ENCODE measurements around the gene C16orf54.
"Not testable (repeated sequence)": the region's sequence is repeated elsewhere in the genome, so short reads cannot be mapped to it uniquely, and the experiment has no call there.

C16orf54 gene

DNA sequence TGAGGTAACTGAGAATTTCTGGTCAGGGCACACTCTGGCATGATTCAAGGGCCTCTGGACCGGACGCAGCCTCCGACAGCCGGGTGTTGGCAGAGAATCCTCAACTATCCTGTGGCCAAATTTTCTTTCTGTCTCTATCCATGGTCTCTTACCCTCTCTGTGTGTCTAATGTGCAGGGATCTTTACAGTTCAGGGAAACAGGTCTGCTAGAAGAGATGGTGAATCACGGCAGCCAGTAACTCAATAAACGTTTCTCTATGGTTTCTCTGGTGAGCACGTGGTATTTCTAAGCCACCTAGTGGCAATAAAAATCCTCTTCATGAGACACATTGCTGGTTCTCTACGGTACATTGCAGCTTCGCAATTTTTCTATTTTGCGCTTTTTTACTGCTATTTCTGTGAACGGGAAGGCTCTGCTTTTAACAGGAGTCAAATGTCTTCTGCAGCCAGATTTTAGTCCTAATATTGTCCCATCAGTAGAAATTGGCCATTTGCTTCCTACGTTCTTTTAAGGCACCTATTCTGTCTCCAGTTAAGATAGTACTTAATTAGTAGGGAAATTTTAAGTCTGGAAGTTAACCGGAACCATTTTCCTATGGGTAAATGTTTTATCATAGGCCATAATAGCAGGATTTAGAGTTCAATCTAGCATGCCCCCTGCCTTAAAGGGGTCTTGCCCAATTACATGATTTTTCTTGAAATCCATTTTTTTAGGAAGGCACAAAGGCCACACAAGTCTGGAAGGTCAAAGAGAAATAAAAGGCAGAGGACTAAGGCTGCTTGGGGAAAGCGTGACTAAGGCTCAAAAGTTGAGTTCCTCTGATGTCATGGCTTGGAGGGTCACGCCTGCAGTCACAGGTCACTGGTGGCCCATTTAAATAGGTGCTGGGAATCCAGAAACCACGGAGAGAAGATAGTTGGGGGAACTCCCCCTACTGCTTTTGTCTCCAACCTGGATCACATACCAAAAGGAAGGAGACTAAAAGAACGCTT is 35.3 kb downstream of the C16orf54 start:
- FAIRE-seq, result no peak

DNA sequence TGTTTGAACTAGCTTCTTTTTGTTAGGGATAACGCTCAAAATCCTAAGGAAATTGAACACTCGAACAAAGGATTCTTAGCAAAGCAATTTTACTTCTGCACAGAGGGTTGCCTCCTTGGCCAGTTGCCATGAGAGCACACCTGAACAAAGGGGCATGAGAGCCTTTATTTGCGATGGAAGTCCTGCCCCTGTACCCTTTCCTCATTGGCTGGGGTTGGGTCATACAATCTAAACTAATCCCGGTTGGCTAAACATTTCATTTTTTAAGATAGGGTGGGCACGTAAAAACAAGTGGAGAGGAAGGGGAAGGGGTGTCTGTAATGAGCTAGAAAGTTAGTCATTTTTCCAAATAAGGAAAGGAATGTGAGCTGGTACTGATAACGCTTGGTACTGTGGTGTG is 36.1 kb downstream of the C16orf54 start:
- not testable (repeated sequence) for DNase-seq (ENCODE audit: insufficient read length, low spot score); FAIRE-seq

More for the DNA sequence above, 35.3 kb downstream of the C16orf54 start:
- peak; percentile 54 for DNase-seq (ENCODE audit: insufficient read length, low spot score)

DNA sequence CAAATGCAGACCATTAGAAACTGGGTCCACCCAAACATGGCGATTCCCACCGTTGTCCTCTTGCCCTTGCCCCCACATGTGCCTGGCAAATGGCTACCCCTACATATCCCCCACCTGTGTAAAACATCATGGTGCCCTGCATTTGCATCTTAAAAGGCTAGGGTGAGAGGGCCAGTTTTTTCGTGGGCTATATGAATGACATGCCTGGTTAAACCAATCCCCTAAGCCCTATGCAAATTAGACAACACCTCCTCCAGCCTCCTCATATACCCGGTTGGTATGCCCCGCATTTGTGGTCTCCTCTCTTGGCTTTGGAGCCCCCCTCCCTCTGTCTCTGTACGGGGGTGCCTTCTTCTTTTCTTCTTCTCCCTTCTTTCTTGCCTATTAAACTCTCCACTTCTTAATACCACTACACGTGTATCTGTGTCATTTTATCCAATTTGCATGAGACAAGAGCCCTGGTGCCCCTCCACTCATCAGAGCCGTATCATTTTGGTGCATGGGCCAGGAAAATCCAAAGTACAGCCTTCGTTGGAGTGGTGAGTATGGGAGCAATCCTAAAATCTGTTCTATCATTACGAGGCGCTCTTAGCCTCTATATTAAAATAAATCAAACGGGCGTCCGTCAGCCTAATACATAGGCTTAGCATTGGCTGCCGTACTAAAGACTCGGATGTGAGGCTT is 36.7 kb downstream of the C16orf54 start:
- no peak for DNase-seq (ENCODE audit: insufficient read length, low spot score)
- FAIRE-seq, result no peak

DNA sequence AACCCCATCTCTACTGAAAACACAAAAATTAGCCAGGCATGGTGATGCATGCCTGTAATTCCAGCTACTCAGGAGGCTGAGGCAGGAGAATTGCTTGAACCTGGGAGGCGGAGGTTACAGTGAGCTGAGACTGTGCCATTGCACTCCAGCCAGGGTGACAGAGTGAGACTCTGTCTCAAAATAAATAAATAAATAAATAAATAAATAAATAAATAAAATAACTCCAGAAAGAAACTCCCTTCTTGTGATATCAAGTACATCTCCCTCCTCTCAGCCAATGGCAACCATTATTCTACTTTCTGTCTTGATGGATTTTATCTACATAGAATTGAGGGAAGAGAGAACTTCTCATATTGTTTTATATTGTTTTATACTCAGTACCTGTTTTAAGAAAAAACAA is 38.6 kb downstream of the C16orf54 start:
- FAIRE-seq; DNase-seq (ENCODE audit: insufficient read length, low spot score): not testable (repeated sequence)

DNA sequence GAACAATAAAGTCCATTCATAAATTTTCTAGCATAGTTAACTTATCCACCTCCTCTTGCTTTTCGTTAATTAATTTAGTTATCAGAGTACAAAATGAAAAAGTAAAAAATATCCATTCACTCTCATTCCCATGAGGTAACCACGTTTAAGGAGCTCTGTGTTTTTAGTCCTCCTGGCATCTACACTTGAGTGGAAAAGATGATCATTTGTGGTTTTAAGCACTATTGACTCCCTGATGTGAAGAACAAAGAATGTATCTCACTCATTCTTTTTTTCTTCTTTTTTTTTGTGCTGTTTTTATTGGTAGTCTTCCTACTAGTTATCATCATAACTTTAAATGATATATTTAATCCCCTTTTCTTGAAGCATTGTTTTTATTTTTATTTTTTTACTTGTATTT is 40.8 kb downstream of the C16orf54 start:
- DNase-seq (ENCODE audit: insufficient read length, low spot score), result no peak
- no peak for FAIRE-seq

DNA sequence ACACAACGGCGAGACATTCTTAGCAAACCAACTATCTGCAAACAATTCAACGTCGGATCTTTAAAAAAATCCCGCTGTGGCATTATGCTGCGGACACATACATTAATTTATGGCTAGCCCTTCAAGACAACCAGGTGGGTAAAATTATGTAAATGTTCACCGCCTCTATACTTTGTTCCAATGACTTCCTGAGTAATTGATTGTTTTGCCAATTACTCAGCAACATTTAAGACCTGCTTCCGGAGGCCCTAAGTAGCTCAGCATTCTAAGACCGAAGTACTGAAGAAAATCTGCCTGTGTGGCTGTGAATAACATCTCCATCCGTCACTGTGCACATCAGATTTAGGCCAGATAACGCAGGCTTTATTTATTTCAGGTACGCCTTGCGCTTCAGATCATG is 43.5 kb downstream of the C16orf54 start:
- FAIRE-seq (no peak), DNase-seq (ENCODE audit: insufficient read length, low spot score) (no peak)

DNA sequence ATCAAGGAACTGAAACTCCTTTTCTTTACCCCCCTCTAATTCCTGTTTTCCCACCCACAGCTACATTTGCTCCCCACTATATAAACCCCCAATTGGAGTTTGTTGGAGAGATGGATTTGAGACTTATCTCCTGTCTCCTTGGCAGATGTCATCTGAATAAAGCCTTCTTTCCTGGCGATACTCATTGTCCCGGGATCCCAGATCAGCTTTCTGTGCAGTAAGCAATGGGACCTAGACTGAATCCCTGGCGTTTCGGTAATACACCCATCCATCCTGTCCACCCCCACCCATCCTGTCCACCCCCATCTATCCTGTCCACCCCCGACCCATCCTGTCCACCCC is 44.6 kb downstream of the C16orf54 start:
- no peak for FAIRE-seq
- no peak for DNase-seq (ENCODE audit: insufficient read length, low spot score)

DNA sequence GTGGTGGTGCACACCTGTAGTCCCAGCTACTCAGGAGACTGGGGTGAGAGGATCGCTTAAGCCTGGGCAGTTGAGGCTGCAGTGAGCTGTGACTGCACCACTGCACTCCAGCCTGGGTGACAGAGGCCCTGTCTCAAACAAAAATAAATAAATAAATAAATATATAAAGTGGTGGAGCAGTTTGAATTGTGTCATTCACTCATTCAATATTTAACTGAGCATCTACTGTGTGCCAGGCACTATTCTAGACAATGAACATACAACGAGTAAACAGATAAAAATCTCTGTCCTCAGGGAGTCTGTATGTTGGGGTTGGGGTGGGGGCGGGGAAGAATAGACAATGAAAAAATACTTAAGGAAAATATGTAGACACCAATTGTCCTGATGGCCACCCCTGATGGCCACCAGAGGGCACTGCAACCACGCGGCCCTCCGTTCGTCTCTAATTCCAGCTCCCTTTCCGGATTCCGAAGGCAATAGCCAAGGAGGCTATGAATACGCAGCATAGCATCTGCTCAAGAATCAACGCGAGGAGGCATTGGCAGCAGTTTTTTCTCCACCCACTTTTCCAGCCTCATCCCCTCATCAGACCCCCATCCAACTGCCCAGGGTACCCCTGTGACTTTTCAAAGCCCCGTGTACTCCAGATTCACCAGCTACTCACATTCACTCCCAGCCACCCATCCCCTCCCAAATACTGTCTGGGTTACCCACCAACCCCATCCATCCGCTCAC is 45.4 kb downstream of the C16orf54 start:
- DNase-seq (ENCODE audit: insufficient read length, low spot score) (peak; percentile 79), FAIRE-seq (peak; percentile 54)

DNA sequence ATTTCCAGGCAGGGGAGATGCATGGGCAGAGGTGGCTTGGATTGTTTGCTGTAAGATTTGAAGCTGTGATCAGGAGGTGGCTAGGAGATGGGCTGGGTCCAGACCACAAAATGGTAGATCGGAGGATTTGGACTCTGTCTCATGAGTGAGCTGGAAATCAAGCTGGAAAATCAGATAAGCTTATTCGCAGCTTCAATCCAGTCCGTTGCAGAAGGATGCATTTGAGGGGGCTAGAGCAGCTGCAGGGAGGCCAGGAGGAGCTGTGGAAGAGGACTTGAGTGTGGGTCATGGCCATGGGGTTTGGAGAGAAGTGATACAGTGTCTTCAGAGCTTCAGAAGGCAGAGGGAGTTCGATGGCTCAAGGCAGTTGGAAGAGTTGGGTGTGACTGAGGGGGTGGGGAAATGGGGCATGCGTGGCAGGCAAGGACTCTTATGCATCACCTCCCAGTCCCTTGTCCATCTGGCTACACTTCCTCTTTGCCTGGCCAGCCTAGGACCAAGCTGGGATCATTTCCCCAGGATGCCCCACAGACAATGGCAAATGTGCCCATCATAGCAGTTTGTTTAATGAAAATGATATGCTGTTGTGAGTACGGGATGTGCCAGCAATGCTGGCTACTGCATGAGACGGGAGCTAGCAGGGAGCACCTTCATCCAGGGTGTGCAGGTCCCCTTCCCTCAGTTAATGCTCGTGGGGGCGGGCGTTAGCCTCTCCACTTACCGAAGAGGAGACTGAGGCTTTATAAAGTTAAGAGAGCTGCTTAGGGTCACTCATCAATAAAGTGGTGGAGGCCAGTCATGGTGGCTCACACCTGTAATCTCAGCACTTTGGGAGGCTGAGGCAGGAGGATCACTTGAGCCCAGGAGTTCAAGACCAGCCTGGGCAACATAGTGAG is 46.2 kb downstream of the C16orf54 start:
- no peak for FAIRE-seq
- DNase-seq (ENCODE audit: insufficient read length, low spot score), result no peak

DNA sequence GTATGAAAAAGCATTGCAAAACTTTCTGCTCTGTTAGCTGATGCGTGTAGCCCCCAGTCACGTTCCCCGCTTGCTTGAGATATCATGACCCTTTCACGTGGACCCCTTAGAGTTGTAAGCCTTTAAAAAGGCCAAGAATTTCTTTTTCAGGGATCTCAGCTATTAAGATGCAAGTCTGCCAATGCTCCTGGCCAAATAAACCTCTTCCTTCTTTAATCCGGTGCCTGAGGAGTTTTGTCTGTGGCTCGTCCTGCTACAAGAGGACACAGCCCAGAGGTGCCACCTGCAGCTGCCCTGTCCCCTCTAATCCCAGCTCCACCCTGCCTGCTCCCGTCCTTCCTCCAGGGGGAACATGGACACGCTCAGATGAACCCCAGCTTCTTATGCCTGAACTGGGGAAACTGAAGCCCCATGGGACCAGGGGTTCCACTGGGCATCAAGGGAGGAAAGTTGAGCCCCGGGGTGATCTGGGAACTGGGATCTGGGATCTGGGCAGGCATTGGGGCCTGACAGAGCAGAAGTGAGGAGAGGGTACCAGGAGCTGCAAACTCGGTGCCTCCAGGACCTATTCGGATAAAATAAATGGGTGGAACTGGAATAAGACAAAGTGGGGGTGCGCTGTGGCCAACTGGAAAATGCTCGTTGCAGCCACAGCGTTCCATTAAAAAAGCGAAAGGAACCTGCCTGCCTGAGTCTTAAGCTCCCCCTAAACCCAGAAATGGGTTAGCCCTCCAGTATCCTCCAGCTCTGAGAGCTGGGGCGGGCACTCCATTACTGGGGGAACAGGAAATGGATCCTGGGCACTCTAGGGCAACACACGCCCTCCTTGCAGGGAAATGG is 47.1 kb downstream of the C16orf54 start:
- FAIRE-seq, result no peak
- DNase-seq (ENCODE audit: insufficient read length, low spot score), result no peak

DNA sequence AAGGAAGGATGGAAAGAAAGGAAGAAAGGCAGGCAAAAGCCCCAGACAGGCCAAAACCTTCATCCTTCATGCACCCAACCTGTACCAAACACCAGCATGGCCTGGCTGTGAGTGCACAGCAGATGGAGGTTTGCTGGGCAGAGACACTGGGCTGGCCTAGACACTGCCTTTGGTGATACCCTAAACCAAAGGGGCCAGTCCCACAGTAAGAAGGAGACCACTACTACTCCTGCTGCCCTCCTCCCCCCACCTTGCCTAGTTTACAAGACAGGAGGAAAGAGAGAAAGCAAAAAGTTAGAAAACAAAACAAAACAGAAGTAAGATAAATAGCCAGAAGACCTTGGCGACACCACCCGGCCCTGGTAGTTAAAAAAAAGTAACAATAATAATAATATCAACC is 47.7 kb downstream of the C16orf54 start:
- FAIRE-seq, result no peak
- no peak for DNase-seq (ENCODE audit: insufficient read length, low spot score)

DNA sequence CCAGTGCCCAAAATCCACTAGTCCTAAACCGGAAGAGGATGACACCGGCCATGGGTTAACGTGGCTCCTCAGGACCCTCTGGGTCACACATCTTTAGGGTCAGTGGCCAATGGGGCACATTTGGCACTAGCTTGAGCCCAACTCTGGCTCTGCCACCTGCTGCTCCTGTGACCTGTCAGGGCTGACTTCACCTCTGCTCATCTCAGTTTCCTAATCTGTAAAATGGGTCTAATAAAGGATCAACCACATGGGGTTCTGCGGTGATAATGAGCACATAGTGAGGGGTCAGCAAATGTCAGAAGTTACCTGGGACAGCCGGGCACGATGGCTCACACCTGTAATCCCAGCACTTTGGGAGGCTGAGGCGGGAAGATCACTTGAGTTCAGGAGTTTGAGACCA is 48.4 kb downstream of the C16orf54 start:
- FAIRE-seq (no peak), DNase-seq (ENCODE audit: insufficient read length, low spot score) (no peak)

DNA sequence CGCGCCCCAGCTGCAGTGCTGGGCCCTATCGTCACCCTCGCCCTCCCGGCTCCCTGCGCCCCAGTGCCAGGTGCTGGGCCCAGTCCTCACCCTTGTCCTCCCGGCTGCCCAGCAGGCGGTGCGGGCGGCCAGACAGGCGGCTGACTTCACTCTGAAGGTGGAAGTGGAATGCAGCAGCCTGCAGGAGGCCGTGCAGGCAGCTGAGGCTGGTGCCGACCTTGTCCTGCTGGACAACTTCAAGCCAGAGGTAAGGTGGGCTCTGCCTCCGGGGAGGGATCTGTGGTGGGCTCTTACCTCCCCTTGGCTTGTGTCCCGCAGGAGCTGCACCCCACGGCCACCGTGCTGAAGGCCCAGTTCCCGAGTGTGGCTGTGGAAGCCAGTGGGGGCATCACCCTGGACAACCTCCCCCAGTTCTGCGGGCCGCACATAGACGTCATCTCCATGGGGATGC is 48.9 kb downstream of the C16orf54 start:
- no peak for DNase-seq (ENCODE audit: insufficient read length, low spot score)
- no peak for FAIRE-seq

DNA sequence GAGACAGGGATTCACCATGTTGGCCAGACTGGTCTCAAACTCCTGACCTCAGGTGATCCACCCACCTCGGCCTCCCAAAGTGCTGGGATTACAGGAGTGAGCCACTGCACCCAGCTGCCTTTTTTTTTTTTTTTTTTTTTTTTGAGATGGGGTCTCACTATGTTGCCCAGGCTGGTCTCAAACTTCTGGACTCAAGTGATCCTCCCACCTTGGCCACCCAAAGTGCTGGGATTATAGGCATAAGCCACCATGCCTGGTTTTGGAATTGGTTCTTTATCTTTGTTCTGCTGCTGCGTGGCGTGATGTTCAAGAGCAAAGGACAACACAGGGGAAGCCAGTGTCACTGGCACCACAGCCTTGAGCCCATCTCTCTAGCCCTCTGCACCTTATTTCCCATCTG is 50.1 kb downstream of the C16orf54 start:
- DNase-seq (ENCODE audit: insufficient read length, low spot score); FAIRE-seq: not testable (repeated sequence)

DNA sequence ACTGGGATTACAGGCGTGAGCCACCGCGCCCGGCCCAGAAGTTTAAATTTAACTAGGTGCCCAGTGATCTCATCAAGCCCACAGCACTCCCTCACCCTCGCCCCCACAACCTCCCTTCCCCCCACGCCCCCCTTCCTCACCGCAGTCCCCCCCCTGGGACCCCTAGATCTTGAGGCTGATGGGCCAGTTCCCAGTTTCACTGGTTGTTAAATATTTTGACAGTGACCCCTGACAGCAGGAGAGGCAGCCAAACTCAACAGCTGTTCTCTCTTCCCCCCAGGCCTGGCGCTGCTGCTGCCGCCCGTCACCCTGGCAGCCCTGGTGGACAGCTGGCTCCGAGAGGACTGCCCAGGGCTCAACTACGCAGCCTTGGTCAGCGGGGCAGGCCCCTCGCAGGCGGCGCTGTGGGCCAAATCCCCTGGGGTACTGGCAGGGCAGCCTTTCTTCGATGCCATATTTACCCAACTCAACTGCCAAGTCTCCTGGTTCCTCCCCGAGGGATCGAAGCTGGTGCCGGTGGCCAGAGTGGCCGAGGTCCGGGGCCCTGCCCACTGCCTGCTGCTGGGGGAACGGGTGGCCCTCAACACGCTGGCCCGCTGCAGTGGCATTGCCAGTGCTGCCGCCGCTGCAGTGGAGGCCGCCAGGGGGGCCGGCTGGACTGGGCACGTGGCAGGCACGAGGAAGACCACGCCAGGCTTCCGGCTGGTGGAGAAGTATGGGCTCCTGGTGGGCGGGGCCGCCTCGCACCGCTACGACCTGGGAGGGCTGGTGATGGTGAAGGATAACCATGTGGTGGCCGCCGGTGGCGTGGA is 51.2 kb downstream of the C16orf54 start:
- no peak for DNase-seq (ENCODE audit: insufficient read length, low spot score)
- FAIRE-seq, result no peak

DNA sequence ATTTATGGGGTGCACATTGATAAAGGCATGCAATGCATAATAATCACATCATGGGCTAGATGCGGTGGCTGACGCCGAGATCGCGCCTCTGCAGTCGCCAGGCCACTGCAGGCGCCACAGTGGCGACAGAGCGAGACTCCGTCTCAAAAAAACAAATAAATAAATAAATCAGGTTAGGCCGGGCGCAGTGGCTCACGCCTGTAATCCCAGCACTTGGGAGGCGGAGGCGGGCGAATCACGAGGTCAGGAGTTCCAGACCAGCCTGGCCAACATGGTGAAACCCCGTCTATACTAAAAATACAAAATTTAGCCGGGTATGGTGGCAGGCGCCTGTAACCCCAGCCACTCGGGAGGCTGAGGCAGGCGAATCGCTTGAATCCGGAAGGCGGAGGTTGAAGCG is 53.2 kb downstream of the C16orf54 start:
- not testable (repeated sequence) for DNase-seq (ENCODE audit: insufficient read length, low spot score); FAIRE-seq

Measured in HTR-8/SVneo (cell line).